ENCODE results near the gene MAN2A1.

Gene MAN2A1

GRCh38 chr5:109769597-109770291 is 80.0 kb downstream of the MAN2A1 start:
- H3K9me3 Mint-ChIP-seq = no peaks in the 10 kb centered on the region
- H3K27me3 Mint-ChIP-seq (ENCODE audit: low read depth) = no peaks in the 10 kb centered on the region
- peaks cover 36% of the 10 kb centered on the region for H3K36me3 Mint-ChIP-seq (ENCODE audit: low read depth)
- no peak overlapping the region for H3K4me3 Mint-ChIP-seq
- H3K4me1 Mint-ChIP-seq (ENCODE audit: low read depth) = peaks cover 6% of the 10 kb centered on the region
- no peak overlapping the region for H3K27ac Mint-ChIP-seq

GRCh38 chr5:109775130-109775529 is 85.4 kb downstream of the MAN2A1 start:
- no peak overlapping the region for H3K27ac Mint-ChIP-seq
- no peaks in the 10 kb centered on the region for H3K9me3 Mint-ChIP-seq
- peaks cover 30% of the 10 kb centered on the region for H3K36me3 Mint-ChIP-seq (ENCODE audit: low read depth)
- no peaks in the 10 kb centered on the region for H3K27me3 Mint-ChIP-seq (ENCODE audit: low read depth)
- no peaks in the 10 kb centered on the region for H3K4me1 Mint-ChIP-seq (ENCODE audit: low read depth)
- no peak overlapping the region for H3K4me3 Mint-ChIP-seq

GRCh38 chr5:109779036-109779735 is 89.5 kb downstream of the MAN2A1 start:
- no peaks in the 10 kb centered on the region for H3K27me3 Mint-ChIP-seq (ENCODE audit: low read depth)

GRCh38 chr5:109784687-109785086 is 95.0 kb downstream of the MAN2A1 start:
- H3K4me1 Mint-ChIP-seq (ENCODE audit: low read depth) = peaks cover 5% of the 10 kb centered on the region
- no peaks in the 10 kb centered on the region for H3K9me3 Mint-ChIP-seq
- no peak overlapping the region for H3K4me3 Mint-ChIP-seq
- H3K36me3 Mint-ChIP-seq (ENCODE audit: low read depth) = peaks cover 26% of the 10 kb centered on the region
- H3K27ac Mint-ChIP-seq = no peak overlapping the region
- no peaks in the 10 kb centered on the region for H3K27me3 Mint-ChIP-seq (ENCODE audit: low read depth)

More at GRCh38 chr5:109779036-109779735, 89.5 kb downstream of the MAN2A1 start:
- H3K4me3 Mint-ChIP-seq = no peak overlapping the region
- no peaks in the 10 kb centered on the region for H3K9me3 Mint-ChIP-seq
- H3K27ac Mint-ChIP-seq = no peak overlapping the region
- no peaks in the 10 kb centered on the region for H3K4me1 Mint-ChIP-seq (ENCODE audit: low read depth)
- H3K36me3 Mint-ChIP-seq (ENCODE audit: low read depth) = peaks cover 26% of the 10 kb centered on the region

GRCh38 chr5:109786206-109786855 is 96.6 kb downstream of the MAN2A1 start:
- H3K9me3 Mint-ChIP-seq = no peaks in the 10 kb centered on the region
- no peak overlapping the region for H3K27ac Mint-ChIP-seq
- peaks cover 5% of the 10 kb centered on the region for H3K4me1 Mint-ChIP-seq (ENCODE audit: low read depth)
- no peak overlapping the region for H3K4me3 Mint-ChIP-seq
- peaks cover 29% of the 10 kb centered on the region for H3K36me3 Mint-ChIP-seq (ENCODE audit: low read depth)
- no peaks in the 10 kb centered on the region for H3K27me3 Mint-ChIP-seq (ENCODE audit: low read depth)

GRCh38 chr5:109788596-109788995 is 98.9 kb downstream of the MAN2A1 start:
- Mint-ChIP-seq H3K27me3 (ENCODE audit: low read depth) (no peaks in the 10 kb centered on the region), H3K36me3 (ENCODE audit: low read depth) (peaks cover 38% of the 10 kb centered on the region), H3K27ac (no peak overlapping the region), H3K9me3 (peaks cover 5% of the 10 kb centered on the region), H3K4me1 (ENCODE audit: low read depth) (peaks cover 5% of the 10 kb centered on the region), H3K4me3 (no peak overlapping the region)

GRCh38 chr5:109792613-109793012 is 102.9 kb downstream of the MAN2A1 start:
- peaks cover 50% of the 10 kb centered on the region for H3K36me3 Mint-ChIP-seq (ENCODE audit: low read depth)
- H3K27ac Mint-ChIP-seq = no peak overlapping the region

GRCh38 chr5:109803854-109804253 is 114.1 kb downstream of the MAN2A1 start:
- no peak overlapping the region for H3K4me3 Mint-ChIP-seq
- H3K4me1 Mint-ChIP-seq (ENCODE audit: low read depth) = peaks cover 1% of the 10 kb centered on the region
- no peak overlapping the region for H3K27ac Mint-ChIP-seq
- no peaks in the 10 kb centered on the region for H3K9me3 Mint-ChIP-seq
- peaks cover 17% of the 10 kb centered on the region for H3K36me3 Mint-ChIP-seq (ENCODE audit: low read depth)
- H3K27me3 Mint-ChIP-seq (ENCODE audit: low read depth) = no peaks in the 10 kb centered on the region

More at GRCh38 chr5:109792613-109793012, 102.9 kb downstream of the MAN2A1 start:
- Mint-ChIP-seq H3K9me3 (peaks cover 5% of the 10 kb centered on the region), H3K27me3 (ENCODE audit: low read depth) (no peaks in the 10 kb centered on the region), H3K4me1 (ENCODE audit: low read depth) (peaks cover 10% of the 10 kb centered on the region), H3K4me3 (no peak overlapping the region)

GRCh38 chr5:109805472-109805871 is 115.7 kb downstream of the MAN2A1 start:
- peaks cover 21% of the 10 kb centered on the region for H3K36me3 Mint-ChIP-seq (ENCODE audit: low read depth)
- H3K9me3 Mint-ChIP-seq = no peaks in the 10 kb centered on the region
- no peak overlapping the region for H3K27ac Mint-ChIP-seq
- H3K4me3 Mint-ChIP-seq = no peak overlapping the region
- H3K4me1 Mint-ChIP-seq (ENCODE audit: low read depth) = peaks cover 1% of the 10 kb centered on the region
- H3K27me3 Mint-ChIP-seq (ENCODE audit: low read depth) = no peaks in the 10 kb centered on the region

GRCh38 chr5:109805883-109806282 is 116.2 kb downstream of the MAN2A1 start:
- Mint-ChIP-seq H3K36me3 (ENCODE audit: low read depth) (peaks cover 20% of the 10 kb centered on the region), H3K4me3 (no peak overlapping the region), H3K27ac (no peak overlapping the region), H3K4me1 (ENCODE audit: low read depth) (peaks cover 1% of the 10 kb centered on the region), H3K27me3 (ENCODE audit: low read depth) (no peaks in the 10 kb centered on the region), H3K9me3 (no peaks in the 10 kb centered on the region)

GRCh38 chr5:109812698-109813097 is 123.0 kb downstream of the MAN2A1 start:
- no peak overlapping the region for H3K4me3 Mint-ChIP-seq
- H3K36me3 Mint-ChIP-seq (ENCODE audit: low read depth) = peaks cover 29% of the 10 kb centered on the region
- no peaks in the 10 kb centered on the region for H3K27me3 Mint-ChIP-seq (ENCODE audit: low read depth)
- H3K27ac Mint-ChIP-seq = no peak overlapping the region
- H3K9me3 Mint-ChIP-seq = no peaks in the 10 kb centered on the region
- peaks cover 6% of the 10 kb centered on the region for H3K4me1 Mint-ChIP-seq (ENCODE audit: low read depth)

- H3K4me3 Mint-ChIP-seq = no peak overlapping the region
- no peaks in the 10 kb centered on the region for H3K27me3 Mint-ChIP-seq (ENCODE audit: low read depth)
- peaks cover 26% of the 10 kb centered on the region for H3K36me3 Mint-ChIP-seq (ENCODE audit: low read depth)
- no peak overlapping the region for H3K27ac Mint-ChIP-seq
- H3K9me3 Mint-ChIP-seq = no peaks in the 10 kb centered on the region
- peaks cover 6% of the 10 kb centered on the region for H3K4me1 Mint-ChIP-seq (ENCODE audit: low read depth)
Observed at GRCh38 chr5:109816732-109817131, 127.0 kb downstream of the MAN2A1 start.

- peaks cover 26% of the 10 kb centered on the region for H3K36me3 Mint-ChIP-seq (ENCODE audit: low read depth)
- no peaks in the 10 kb centered on the region for H3K4me1 Mint-ChIP-seq (ENCODE audit: low read depth)
- H3K9me3 Mint-ChIP-seq = no peaks in the 10 kb centered on the region
- H3K4me3 Mint-ChIP-seq = no peak overlapping the region
- H3K27me3 Mint-ChIP-seq (ENCODE audit: low read depth) = no peaks in the 10 kb centered on the region
- H3K27ac Mint-ChIP-seq = no peak overlapping the region
Observed at GRCh38 chr5:109819878-109820277, 130.2 kb downstream of the MAN2A1 start.

- H3K27ac Mint-ChIP-seq = no peak overlapping the region
- no peaks in the 10 kb centered on the region for H3K4me1 Mint-ChIP-seq (ENCODE audit: low read depth)
- H3K27me3 Mint-ChIP-seq (ENCODE audit: low read depth) = no peaks in the 10 kb centered on the region
- H3K4me3 Mint-ChIP-seq = no peak overlapping the region
- peaks cover 50% of the 10 kb centered on the region for H3K36me3 Mint-ChIP-seq (ENCODE audit: low read depth)
- peaks cover 3% of the 10 kb centered on the region for H3K9me3 Mint-ChIP-seq
Observed at GRCh38 chr5:109823597-109823996, 133.9 kb downstream of the MAN2A1 start.

- Mint-ChIP-seq H3K4me3 (no peak overlapping the region), H3K9me3 (peaks cover 3% of the 10 kb centered on the region), H3K4me1 (ENCODE audit: low read depth) (no peaks in the 10 kb centered on the region), H3K27me3 (ENCODE audit: low read depth) (no peaks in the 10 kb centered on the region), H3K36me3 (ENCODE audit: low read depth) (peaks cover 54% of the 10 kb centered on the region), H3K27ac (no peak overlapping the region)
Observed at GRCh38 chr5:109825450-109825849, 135.7 kb downstream of the MAN2A1 start.
